Brain microvascular endothelial cell (primary cell): ENCODE data around the gene PC.

Source experiments
- DNase-seq: peaks from one replicate; pipeline ENCODE4 v3.0.0-alpha.2; 2020
- H3K27ac ChIP-seq: fragments of 250-450 bp; sonication (Bioruptor Pico); 2 replicates; pipeline ENCODE4 v1.5.1; 2020; ENCODE audit warnings: mild to moderate bottlenecking, moderate library complexity
- H3K27me3 ChIP-seq: fragments of 250-450 bp; sonication (Bioruptor Pico); replicated peaks from 2 replicates; pipeline ENCODE4 v1.5.1; 2020; ENCODE audit warnings: mild to moderate bottlenecking
- H3K36me3 ChIP-seq: fragments of 250-450 bp; sonication (Bioruptor Pico); replicated peaks from 2 replicates; pipeline ENCODE4 v1.5.1; 2020; ENCODE audit warnings: mild to moderate bottlenecking
- H3K4me3 ChIP-seq: 2 replicates; pipeline ENCODE4 v1.5.1; 2011; ENCODE audit warnings: low read depth, mild to moderate bottlenecking, control low read depth, low read length, moderate library complexity
- CTCF ChIP-seq: IDR thresholded peaks from 2 replicates; pipeline ENCODE4 v1.5.1; 2011; ENCODE audit warnings: low read depth, mild to moderate bottlenecking, moderate library complexity, low read length, control low read depth, inconsistent platforms; ENCODE audit errors: missing control alignments
- in situ Hi-C: cut with HindIII; loops from 2 replicates; pipeline ENCODE4 v1.10.0; 2017; ENCODE audit warnings: low sequenced_read_pairs, low pct_ligation_motif_present

Gene PC

GRCh38 chr11:66987924-66988637 is 29.9 kb upstream of the PC start:
- Histone ChIP-seq H3K36me3 (no peaks in the 10 kb centered on the region), H3K27me3 (no peaks in the 10 kb centered on the region), H3K4me3 (no peak overlapping the region), H3K27ac (no peak overlapping the region)
- TF ChIP-seq CTCF = no peak
- DNase-seq = no peak
- in situ Hi-C loops = no loop called here

- TF ChIP-seq CTCF = no peak
- in situ Hi-C loops = no loop called here
- Histone ChIP-seq H3K27me3 (no peaks in the 10 kb centered on the region), H3K27ac (no peak overlapping the region), H3K36me3 (no peaks in the 10 kb centered on the region), H3K4me3 (no peak overlapping the region)
- no peak for DNase-seq
These were observed 29.0 kb upstream of the PC start for GRCh38 chr11:66987158-66987620.

- DNase-seq = no peak
- TF ChIP-seq CTCF = no peak
- Histone ChIP-seq H3K27me3 (no peaks in the 10 kb centered on the region), H3K27ac (no peak overlapping the region), H3K4me3 (no peak overlapping the region), H3K36me3 (no peaks in the 10 kb centered on the region)
- in situ Hi-C loops = no loop called here
These were observed 28.0 kb upstream of the PC start for GRCh38 chr11:66986178-66986545.

GRCh38 chr11:66985508-66986177 is 27.5 kb upstream of the PC start:
- no peaks in the 10 kb centered on the region for H3K36me3 ChIP-seq
- H3K27ac ChIP-seq = no peak overlapping the region
- in situ Hi-C loops = no loop called here
- no peak for TF ChIP-seq CTCF
- no peaks in the 10 kb centered on the region for H3K27me3 ChIP-seq
- no peak overlapping the region for H3K4me3 ChIP-seq
- no peak for DNase-seq

DNA sequence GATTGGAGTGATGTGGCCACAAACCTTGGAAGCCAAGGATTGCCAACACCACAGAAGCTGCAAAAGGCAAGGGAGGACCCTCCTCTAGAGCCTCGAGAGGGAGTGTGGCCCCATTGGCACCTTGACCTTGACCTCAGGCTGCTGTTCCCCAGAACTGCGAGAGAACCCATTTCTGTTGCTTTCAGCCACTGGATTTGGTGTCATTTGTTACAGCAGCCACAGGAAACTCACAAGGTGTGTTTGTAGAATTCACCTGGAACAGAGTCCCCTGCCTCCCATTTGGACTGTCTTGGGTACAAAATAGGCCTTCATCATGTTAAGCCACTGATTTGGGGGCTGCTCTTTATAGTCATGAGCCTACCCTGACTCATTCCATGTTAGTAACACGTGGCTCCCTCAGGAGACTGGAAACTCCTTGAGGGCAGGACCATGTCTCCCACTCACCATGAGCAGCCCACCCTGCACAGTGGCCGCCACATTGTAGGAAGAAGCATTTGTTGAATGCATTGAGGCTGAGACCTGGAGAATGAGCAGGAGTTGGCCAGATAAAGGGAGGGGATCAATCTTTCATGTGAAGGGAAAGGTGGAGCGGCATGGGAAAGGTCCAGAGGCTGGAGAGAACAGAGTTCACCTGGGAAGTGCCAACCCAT is 25.2 kb upstream of the PC start:
- H3K4me3 ChIP-seq = no peak overlapping the region
- in situ Hi-C loops = no loop called here
- TF ChIP-seq CTCF = no peak
- no peaks in the 10 kb centered on the region for H3K36me3 ChIP-seq
- H3K27me3 ChIP-seq = no peaks in the 10 kb centered on the region
- DNase-seq = no peak
- no peak overlapping the region for H3K27ac ChIP-seq
